SK-N-MC (cell line): ENCODE data around the gene MAEA.

Experiments
- EZH2 ChIP-seq: fragments of 200-600 bp; sonication (generic); IDR thresholded peaks from one replicate; pipeline ENCODE4 v1.6.1; 2017; ENCODE audit warnings: antibody characterized with exemption
- FOXP2 ChIP-seq: optimal IDR thresholded peaks from 2 replicates; pipeline ENCODE3; 2011; ENCODE audit warnings: mild to moderate bottlenecking, moderate library complexity; ENCODE audit not compliant: insufficient read depth; ENCODE audit errors: extremely low read length, control extremely low read depth
- POLR2AphosphoS5 ChIP-seq: IDR thresholded peaks from 2 replicates; pipeline ENCODE4 v1.6.1; 2012; ENCODE audit warnings: mild to moderate bottlenecking, low read depth, low read length, borderline replicate concordance

DNA sequence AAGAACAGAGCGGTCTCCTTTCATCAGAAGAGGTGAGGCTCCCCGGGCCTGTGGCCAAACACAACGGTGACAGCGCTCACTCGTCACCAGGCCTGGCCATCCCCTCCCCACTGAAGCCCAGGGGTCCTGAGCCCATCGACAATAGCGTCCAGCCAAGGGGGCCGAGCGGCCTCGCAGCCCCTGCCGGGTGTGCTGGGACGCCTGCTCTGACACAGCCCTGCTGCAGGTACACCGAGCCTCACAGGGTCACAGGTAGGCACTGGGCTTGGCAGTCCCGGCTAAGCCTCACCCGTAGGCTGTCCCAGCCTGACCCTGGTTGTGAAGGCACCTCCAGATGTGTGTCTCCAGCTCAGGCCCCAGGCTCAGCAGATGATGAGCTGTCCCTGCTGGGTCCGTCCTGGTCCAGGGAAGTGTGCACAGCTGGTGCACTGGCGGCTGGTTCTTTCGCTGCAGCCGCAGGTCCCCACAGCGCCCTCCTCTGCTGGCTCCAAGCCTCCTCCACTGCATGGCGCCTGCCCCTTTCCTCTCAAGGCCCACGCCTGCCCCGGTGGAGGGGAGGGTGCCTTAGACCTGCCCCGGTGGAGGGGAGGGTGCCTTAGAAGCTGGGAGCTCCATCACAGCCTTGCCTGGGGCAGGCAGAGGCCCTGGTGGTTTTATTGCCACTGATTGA, 78.9 kb downstream of the MAEA start:
- TF ChIP-seq POLR2AphosphoS5 (no peak), EZH2 (no peak), FOXP2 (no peak)
